H1 (cell line): ENCODE data around the gene HS1BP3. TPM values are rescaled to one million over a fixed set of nuclear protein-coding genes. Genes with fewer than 3 reads are reported as not detected.

Experiments
- CTCF ChIA-PET: fragments of 300-600 bp; sonication (Branson Sonifier 250); formaldehyde crosslinking; loops from one replicate; lab custom pipeline; 2021; ENCODE audit not compliant: partially characterized antibody; lab: Charles Lee
- POLR2A ChIA-PET: fragments of 300-600 bp; sonication (Branson Sonifier 250); formaldehyde crosslinking; loops from one replicate; lab custom pipeline; 2021; ENCODE audit warnings: inconsistent platforms; ENCODE audit not compliant: partially characterized antibody; lab: Charles Lee
- DNase-seq, 2 experiments: peaks; one replicate each; pipeline versions ENCODE4 v3.0.0 to v3.0.0-alpha.2; 2010 to 2022; ENCODE audit warnings: low spot score in 2 of 2, low read depth in 1 of 2, mixed read lengths in 1 of 2
- FAIRE-seq: peaks from 2 replicates; lab custom pipeline; 2011; peaks lifted over from hg19 to GRCh38; lab: Jason Lieb, UNC
- H2AFZ ChIP-seq: 2 replicates; pipeline ENCODE4 v1.8.1; 2012; ENCODE audit warnings: low read length, inconsistent platforms
- H2AK5ac ChIP-seq: 2 replicates; pipeline ENCODE4 v1.6.1; 2013; ENCODE audit warnings: low read depth, low read length
- H2BK120ac ChIP-seq: replicated peaks from 2 replicates; pipeline ENCODE3; 2013; ENCODE audit warnings: low read depth, low read length, inconsistent platforms
- H2BK12ac ChIP-seq: 2 replicates; pipeline ENCODE4 v1.6.1; 2013; ENCODE audit warnings: low read depth, low read length
- H2BK15ac ChIP-seq: 2 replicates; pipeline ENCODE4 v1.6.1; 2013; ENCODE audit warnings: low read length
- H2BK20ac ChIP-seq: 2 replicates; pipeline ENCODE4 v1.6.1; 2013; ENCODE audit warnings: low read length
- H2BK5ac ChIP-seq: 2 replicates; pipeline ENCODE4 v1.6.1; 2013; ENCODE audit warnings: low read depth, low read length
- H3K14ac ChIP-seq: 2 replicates; pipeline ENCODE4 v1.6.1; 2013; ENCODE audit warnings: inconsistent platforms; ENCODE audit not compliant: insufficient read length
- H3K18ac ChIP-seq: 2 replicates; pipeline ENCODE4 v1.6.1; 2013; ENCODE audit warnings: low read length; ENCODE audit errors: extremely low read depth
- H3K23ac ChIP-seq: 2 replicates; pipeline ENCODE4 v1.6.1; 2013; ENCODE audit warnings: inconsistent platforms; ENCODE audit not compliant: insufficient read length
- H3K23me2 ChIP-seq: 2 replicates; pipeline ENCODE4 v1.6.1; 2013; ENCODE audit warnings: low read depth, low read length
- H3K27ac ChIP-seq: 2 replicates; pipeline ENCODE4 v1.6.1; 2011; ENCODE audit warnings: low read depth, low read length, inconsistent platforms
- H3K27me3 ChIP-seq, 4 experiments: replicated peaks in 1 of 4; 1 replicate in 1 of 4; 2 replicates in 3 of 4; pipeline versions ENCODE4 v1.6.1 to v1.8.1; 2011 to 2013; ENCODE audit warnings: low read length in 3 of 4, mild to moderate bottlenecking in 3 of 4, inconsistent platforms in 2 of 4, mixed read lengths in 2 of 4, moderate library complexity in 1 of 4; ENCODE audit not compliant: control insufficient read depth in 3 of 4, insufficient read depth in 3 of 4; ENCODE audit errors: extremely low read depth in 1 of 4
- H3K36me3 ChIP-seq, 4 experiments: 2 replicates each; pipeline versions ENCODE4 v1.6.1 to v1.8.1; 2011 to 2013; ENCODE audit warnings: mild to moderate bottlenecking in 4 of 4, low read length in 3 of 4, moderate library complexity in 2 of 4, control low read depth in 1 of 4, inconsistent platforms in 1 of 4; ENCODE audit not compliant: insufficient read depth in 4 of 4, control insufficient read depth in 2 of 4
- H3K4ac ChIP-seq: replicated peaks from 2 replicates; pipeline ENCODE3; 2013; ENCODE audit warnings: low read length, low read depth, mixed read lengths, inconsistent platforms; ENCODE audit not compliant: insufficient read length
- H3K4me1 ChIP-seq, 4 experiments: replicated peaks in 1 of 4; 1 replicate in 1 of 4; 2 replicates in 3 of 4; pipeline versions ENCODE4 v1.6.1 to v1.8.1; 2011 to 2013; ENCODE audit warnings: low read length in 3 of 4, inconsistent platforms in 2 of 4, mixed read lengths in 1 of 4; ENCODE audit not compliant: insufficient read depth in 4 of 4, control insufficient read depth in 3 of 4
- H3K4me2 ChIP-seq, 2 experiments: 2 replicates each; pipeline versions ENCODE4 v1.6.1 to v1.8.1; 2011 to 2013; ENCODE audit warnings: low read depth in 2 of 2, low read length in 2 of 2, control low read depth in 1 of 2, inconsistent platforms in 1 of 2, mild to moderate bottlenecking in 1 of 2; ENCODE audit not compliant: insufficient read depth in 1 of 2
- H3K4me3 ChIP-seq, 4 experiments: fragments of 200-600, 300-600 bp in 1 of 4; sonication (generic), shearing (Covaris generic), sonication (Bioruptor Twin) in 1 of 4; 2 replicates each; pipeline versions ENCODE4 v1.5.1 to v1.8.1; 2011 to 2016; ENCODE audit warnings: low read length in 4 of 4, low read depth in 3 of 4, control low read depth in 2 of 4, inconsistent platforms in 2 of 4, mild to moderate bottlenecking in 2 of 4, mixed read lengths in 1 of 4, moderate library complexity in 1 of 4; ENCODE audit not compliant: insufficient read depth in 2 of 4; ENCODE audit errors: extremely low read depth in 1 of 4
- H3K56ac ChIP-seq: replicated peaks from 2 replicates; pipeline ENCODE3; 2013; ENCODE audit warnings: low read depth, mild to moderate bottlenecking, mixed read lengths, low read length, inconsistent platforms; ENCODE audit not compliant: insufficient read length
- H3K79me1 ChIP-seq: 2 replicates; pipeline ENCODE4 v1.6.1; 2013; ENCODE audit warnings: low read depth, low read length, control low read depth
- H3K79me2 ChIP-seq, 2 experiments: 2 replicates each; pipeline versions ENCODE4 v1.6.1 to v1.8.1; 2012 to 2013; ENCODE audit warnings: low read length in 2 of 2, mild to moderate bottlenecking in 2 of 2, inconsistent platforms in 1 of 2; ENCODE audit not compliant: insufficient read depth in 2 of 2, control insufficient read depth in 1 of 2
- H3K9ac ChIP-seq, 4 experiments: replicated peaks in 1 of 4; 1 replicate in 1 of 4; 2 replicates in 3 of 4; pipeline versions ENCODE4 v1.6.1 to v1.8.1; 2011 to 2013; ENCODE audit warnings: low read depth in 3 of 4, low read length in 3 of 4, control low read depth in 2 of 4, mild to moderate bottlenecking in 2 of 4, moderate library complexity in 2 of 4, inconsistent platforms in 1 of 4; ENCODE audit errors: extremely low read depth in 1 of 4
- H3K9me3 ChIP-seq, 2 experiments: 2 replicates each; pipeline versions ENCODE4 v1.6.1 to v1.8.1; 2012 to 2013; ENCODE audit warnings: mild to moderate bottlenecking in 2 of 2, moderate library complexity in 2 of 2, control low read depth in 1 of 2, inconsistent platforms in 1 of 2, low read depth in 1 of 2, low read length in 1 of 2, mixed read lengths in 1 of 2; ENCODE audit not compliant: insufficient read depth in 2 of 2
- H4K20me1 ChIP-seq, 2 experiments: replicated peaks in 1 of 2; 2 replicates each; pipeline versions ENCODE3 to v1.8.1; 2011 to 2013; ENCODE audit warnings: inconsistent platforms in 2 of 2, low read length in 2 of 2, mild to moderate bottlenecking in 1 of 2; ENCODE audit not compliant: insufficient read depth in 2 of 2, control insufficient read depth in 1 of 2
- H4K5ac ChIP-seq: 2 replicates; pipeline ENCODE4 v1.6.1; 2013; ENCODE audit warnings: low read length, low read depth, mixed read lengths, inconsistent platforms; ENCODE audit not compliant: insufficient read length
- H4K8ac ChIP-seq: 2 replicates; pipeline ENCODE4 v1.8.0; 2013; ENCODE audit warnings: mild to moderate bottlenecking, moderate library complexity, low read length, inconsistent platforms; ENCODE audit not compliant: insufficient read depth; ENCODE audit errors: extremely low read depth
- H4K91ac ChIP-seq: replicated peaks from 2 replicates; pipeline ENCODE3; 2013; ENCODE audit warnings: low read length, mixed read lengths, inconsistent platforms; ENCODE audit not compliant: insufficient read length
- CHD1 ChIP-seq: IDR thresholded peaks from 2 replicates; pipeline ENCODE4 v1.6.1; 2012; ENCODE audit warnings: low read depth, low read length, improper control_type of control experiment
- CTCF ChIP-seq, 3 experiments: IDR thresholded peaks; 1 replicate in 2 of 3; 2 replicates in 1 of 3; pipeline versions ENCODE4 v1.5.1 to v1.6.1; 2011; ENCODE audit warnings: low read length in 3 of 3, mild to moderate bottlenecking in 3 of 3, inconsistent platforms in 2 of 3, low read depth in 1 of 3, moderate library complexity in 1 of 3; ENCODE audit not compliant: insufficient read depth in 1 of 3; ENCODE audit errors: control extremely low read depth in 1 of 3
- HDAC2 ChIP-seq, 2 experiments: fragments of 300-600 bp in 1 of 2; sonication (generic) in 1 of 2; IDR thresholded peaks; 2 replicates each; pipeline ENCODE4 v1.6.1; 2011 to 2012; ENCODE audit warnings: low read depth in 2 of 2, low read length in 2 of 2, mild to moderate bottlenecking in 2 of 2, moderate library complexity in 2 of 2, borderline replicate concordance in 1 of 2, inconsistent platforms in 1 of 2
- NANOG ChIP-seq: IDR thresholded peaks from 2 replicates; pipeline ENCODE4 v1.6.1; 2011; ENCODE audit warnings: low read length, low read depth, mild to moderate bottlenecking, inconsistent platforms; ENCODE audit not compliant: insufficient read depth, poor library complexity, severe bottlenecking
- NRF1 ChIP-seq: IDR thresholded peaks from 2 replicates; pipeline ENCODE4 v1.6.1; 2011; ENCODE audit warnings: mild to moderate bottlenecking, low read depth, low read length, improper control_type of control experiment
- SIRT6 ChIP-seq: IDR thresholded peaks from one replicate; pipeline ENCODE4 v1.7.1; 2012; ENCODE audit warnings: low read length, inconsistent platforms
- TAF1 ChIP-seq: IDR thresholded peaks from 2 replicates; pipeline ENCODE4 v1.6.1; 2011; ENCODE audit warnings: mild to moderate bottlenecking, low read depth, low read length
- WGBS, 2 experiments: shearing (Covaris generic) in 1 of 2; methylation state at CpG; one replicate each; pipeline versions ENCODE4 v1.1.6 to v1.1.7; 2013 to 2015; ENCODE audit warnings: low lambda C conversion rate in 2 of 2, mixed read lengths in 2 of 2, inconsistent platforms in 1 of 2, low coverage in 1 of 2, missing lambda C conversion rate in 1 of 2; ENCODE audit not compliant: insufficient replicate concordance in 2 of 2, insufficient coverage in 1 of 2, insufficient read length in 1 of 2; ENCODE audit errors: extremely low coverage in 1 of 2, missing lambda C conversion rate in 1 of 2; 5-methylcytosine and 5-hydroxymethylcytosine counted together
- polyA plus RNA-seq, 7 experiments: library from polyadenylated mRNA; depleted of rRNA in 3 of 7; stranded (reverse) in 5 of 7; unstranded in 2 of 7; fragments of >200 nt in 5 of 7; fragments of 200-250 nt in 2 of 7; gene quantifications; 1 replicate in 5 of 7; 2 replicates in 1 of 7; 4 replicates in 1 of 7; pipeline versions ENCODE4 v1.2.1 to v1.2.3, GENCODE V29; 2011 to 2013; ENCODE audit warnings: missing spikeins in 2 of 7, mixed read lengths in 2 of 7
- total RNA-seq: library from RNA; stranded (reverse); fragmentation: NEBNext Ultra II Directional; extraction: Animal tissue kit (Norgen Biotek cat#: 25700); gene quantifications from 2 replicates; pipeline ENCODE4 v1.2.1, GENCODE V29; 2021

Gene HS1BP3
- total and polyA plus RNA-seq, 2 of the 8 experiments (the other 6 are each of a cell fraction or from before 2014, with no cell fraction given) = 11.1 to 11.3 TPM

GRCh38 chr2:20647738-20648137 lies 3.2 kb downstream of the HS1BP3 start:
- Histone ChIP-seq H3K27me3 (peaks cover 0 to 4% (median under 1%) of the 10 kb centered on the region in 4 experiments; a peak in 4 of 7 replicates), H2BK12ac (no peak overlapping the region), H4K5ac (no peak overlapping the region), H3K4me1 (peaks cover 0 to 11% (median 7%) of the 10 kb centered on the region in 4 experiments; a peak in 5 of 7 replicates), H2AK5ac (no peak overlapping the region), H3K79me2 (no peaks in the 10 kb centered on the region), H3K79me1 (no peaks in the 10 kb centered on the region; the same call in 1 of the 2 replicates), H3K23me2 (peaks cover 7% of the 10 kb centered on the region; the same call in 1 of the 2 replicates), H3K56ac (no peak overlapping the region), H3K18ac (no peak overlapping the region), H3K4me3 (no peak overlapping the region), H4K20me1 (no peaks in the 10 kb centered on the region), H3K9me3 (no peaks in the 10 kb centered on the region), H2BK20ac (no peak overlapping the region), H2BK15ac (no peak overlapping the region), H3K4ac (no peak overlapping the region), H3K9ac (no peak overlapping the region), H3K23ac (no peak overlapping the region), H3K14ac (no peak overlapping the region), H3K27ac (no peak overlapping the region), H2AFZ (no peak overlapping the region), H4K8ac (no peak overlapping the region), H2BK120ac (no peak overlapping the region), H3K4me2 (no peak overlapping the region), H2BK5ac (no peak overlapping the region; the same call in 1 of the 2 replicates), H3K36me3 (no peaks in the 10 kb centered on the region), H4K91ac (no peak overlapping the region)
- CTCF ChIA-PET = interaction anchor here (1.0 to 13.1 kb wide), 12 partner anchors 10 to 269 kb away, joined by 3 to 261 read pairs (median 10); partner anchors contain the start of gene RHOB
- FAIRE-seq (no peak), DNase-seq (no peak)
- TF ChIP-seq HDAC2 (IDR thresholded peaks at IDR 0.05; ENCODE audit: borderline replicate concordance in 1 of 2, low read depth in 2 of 2, low read length in 2 of 2) (no peak), NANOG (no peak), TAF1 (no peak), NRF1 (no peak), CHD1 (no peak), SIRT6 (no peak), CTCF (IDR thresholded peaks at IDR 0.05; ENCODE audit: control extremely low read depth in 1 of 3, insufficient read depth in 1 of 3, low read depth in 1 of 3, low read length in 3 of 3) (no peak)
- WGBS, 2 experiments = 82% methylated on average over 7 of the region's 8 CpGs; no CpG with 5 or more reads in 1 of the 2 experiments
- POLR2A ChIA-PET = interaction anchor here (1.0 to 1.3 kb wide), 4 partner anchors 201 to 293 kb away, joined by 3 to 6 read pairs (median 4); partner anchors contain the start of gene RHOB
